GM12892 (cell line): ENCODE data around the gene PAQR3.

Experiments used
- POLR2A ChIP-seq: IDR thresholded peaks from 2 replicates; pipeline ENCODE4 v1.6.1; 2011; ENCODE audit warnings: low read depth, low read length, control low read depth
- POLR2AphosphoS5 ChIP-seq: IDR thresholded peaks from 2 replicates; pipeline ENCODE4 v1.6.1; 2011; ENCODE audit warnings: low read depth, low read length, control low read depth
- TAF1 ChIP-seq: IDR thresholded peaks from 2 replicates; pipeline ENCODE4 v1.6.1; 2011; ENCODE audit warnings: low read depth, mild to moderate bottlenecking, control low read depth, low read length, borderline replicate concordance

DNA sequence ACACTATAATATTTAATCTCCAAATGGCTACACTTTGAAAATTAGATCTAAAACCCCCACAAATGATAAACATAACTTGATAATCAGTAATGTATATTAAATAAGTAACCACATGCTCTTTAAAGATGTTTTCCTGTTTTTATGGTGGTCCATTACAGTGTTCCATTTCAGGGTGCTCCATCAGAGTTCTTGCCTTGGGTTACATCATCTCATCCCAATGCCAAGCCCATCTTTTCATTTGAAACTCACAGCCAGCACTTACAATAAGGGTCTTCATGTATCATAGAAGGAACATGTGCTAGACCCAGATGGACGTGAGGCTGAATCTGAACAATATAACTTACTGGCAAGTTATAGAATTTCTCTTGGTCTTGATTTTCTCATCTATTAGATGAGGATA lies 10.5 kb upstream of the PAQR3 start:
- TF ChIP-seq TAF1 (no peak), POLR2A (no peak), POLR2AphosphoS5 (no peak)
